HG02840 (cell line): ENCODE results near the gene PRKCI.
"Not testable (repeated sequence)": the region's sequence is repeated elsewhere in the genome, so short reads cannot be mapped to it uniquely, and the experiment has no call there.

Experiments used
- ATAC-seq: cut with Tn5 transposase; IDR thresholded peaks from one replicate; pipeline ENCODE4 v1.9.1; 2021; ENCODE audit warnings: mild to moderate bottlenecking, moderate library complexity, moderate number of reproducible peaks; ENCODE audit not compliant: unreplicated experiment, low FRiP score

Gene PRKCI

DNA sequence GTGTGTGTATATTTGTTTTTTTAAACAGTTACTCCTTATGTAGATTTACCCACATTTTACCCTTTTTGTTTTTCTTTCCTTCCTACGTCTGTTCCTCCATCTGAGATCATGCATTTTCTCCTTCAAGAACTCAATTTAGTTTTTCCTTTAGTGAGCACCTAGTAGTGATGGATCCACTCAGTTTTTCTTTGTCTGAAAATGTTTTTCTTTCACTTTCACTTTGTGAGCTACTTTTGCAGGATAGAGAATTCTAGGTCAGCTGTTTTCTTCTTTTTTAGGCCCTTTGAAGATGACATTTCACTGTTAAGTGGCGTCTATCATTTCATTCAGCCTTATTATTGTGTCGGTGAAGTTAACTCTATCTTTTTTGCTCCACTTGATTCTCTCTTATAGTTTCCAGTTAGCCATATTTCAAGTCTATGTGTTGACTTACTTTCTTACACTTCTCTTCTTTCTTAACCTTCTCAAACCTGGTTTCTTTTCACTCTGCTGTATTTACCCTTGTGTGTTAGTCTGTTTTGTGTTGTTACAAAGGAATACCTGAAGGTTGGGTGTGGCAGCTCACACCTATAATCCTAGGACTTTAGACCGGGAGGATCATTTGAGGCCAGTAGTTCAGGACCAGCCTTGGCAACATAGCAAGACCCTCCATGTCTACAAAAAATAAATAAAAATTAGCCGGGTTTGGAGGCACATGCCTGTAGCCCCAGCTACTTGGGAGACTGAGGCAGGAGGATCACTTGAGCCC lies 55.8 kb downstream of the PRKCI start:
- ATAC-seq, result no peak

DNA sequence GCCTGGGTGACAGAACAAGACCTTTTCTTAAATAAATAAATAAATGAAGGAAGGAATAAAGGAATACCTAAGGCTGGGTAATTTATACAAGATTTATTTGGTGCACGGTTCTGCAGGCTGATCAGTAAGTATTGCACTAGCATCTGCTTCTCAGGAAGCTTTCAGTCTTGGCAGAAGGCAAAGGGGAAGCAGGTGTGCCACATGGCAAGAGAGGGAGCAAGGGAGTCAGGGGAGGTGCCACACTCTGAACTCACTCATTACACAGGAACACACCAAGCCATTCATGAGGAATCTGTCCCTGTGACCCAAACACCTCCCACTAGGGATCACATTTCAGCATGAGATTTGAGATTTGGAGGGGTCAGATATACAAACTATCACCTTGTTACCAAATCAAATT lies 56.4 kb downstream of the PRKCI start:
- no peak for ATAC-seq

DNA sequence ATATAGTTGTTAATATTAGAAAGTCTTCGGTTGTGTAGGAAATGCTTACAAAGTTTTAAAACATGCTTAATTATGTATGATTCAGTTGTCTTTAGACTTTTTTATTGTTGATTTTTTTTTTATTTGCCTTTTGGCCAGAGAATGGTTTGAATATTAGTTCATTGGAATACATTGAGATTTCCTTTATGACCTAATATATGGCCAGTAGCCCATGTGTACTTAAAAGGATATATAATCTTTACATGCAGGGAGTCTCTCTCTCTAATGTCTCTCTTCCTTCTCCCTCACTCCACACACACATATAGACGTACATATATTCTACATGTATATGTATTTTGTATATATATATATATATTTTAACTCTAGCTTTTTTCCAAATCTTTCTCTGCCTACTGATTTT lies 68.0 kb downstream of the PRKCI start:
- ATAC-seq, result no peak

DNA sequence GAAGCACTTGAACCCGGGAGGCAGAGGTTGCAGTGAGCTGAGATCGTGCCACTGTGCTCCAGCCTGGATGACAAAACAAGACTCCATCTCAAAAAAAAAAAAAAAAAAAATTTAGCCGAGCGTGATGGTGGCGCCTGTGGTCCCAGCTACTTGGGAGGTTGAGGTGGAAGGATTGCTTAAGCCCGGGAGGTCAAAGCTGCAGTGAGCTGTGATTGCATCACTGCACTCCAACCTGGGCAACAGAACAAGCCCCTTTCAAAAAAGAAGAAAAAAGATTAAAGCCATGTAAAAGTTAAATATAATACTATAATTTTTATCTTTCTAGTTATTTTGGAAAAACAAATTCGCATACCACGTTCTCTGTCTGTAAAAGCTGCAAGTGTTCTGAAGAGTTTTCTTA lies 73.4 kb downstream of the PRKCI start:
- ATAC-seq, result no peak

- no peak for ATAC-seq
Observed at GRCh38 chr3:170296703-170297102, 74.5 kb downstream of the PRKCI start.

GRCh38 chr3:170301405-170301804 lies 79.2 kb downstream of the PRKCI start:
- ATAC-seq, result no peak

DNA sequence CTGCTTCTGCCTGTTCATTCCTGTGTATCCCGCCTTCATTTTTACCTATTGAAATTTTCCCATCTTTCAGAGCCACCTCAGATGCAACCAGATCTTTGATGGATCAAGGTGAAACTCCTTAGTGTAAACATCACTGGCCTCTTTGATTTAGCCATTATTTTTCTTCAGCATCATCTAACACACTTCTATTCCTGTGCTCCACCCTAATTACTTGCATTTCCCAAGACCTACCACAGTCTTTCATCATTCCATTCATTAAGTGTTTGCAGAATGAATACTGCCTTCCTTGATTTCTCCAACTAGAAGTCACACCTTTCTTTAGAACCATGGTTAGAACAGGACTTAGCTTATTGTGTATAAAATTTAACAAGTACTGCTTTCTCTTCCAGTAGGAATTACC lies 79.8 kb downstream of the PRKCI start:
- no peak for ATAC-seq

GRCh38 chr3:170306015-170306414 lies 83.8 kb downstream of the PRKCI start:
- ATAC-seq, result no peak

- no peak for ATAC-seq
Observed at GRCh38 chr3:170307671-170308405, 85.6 kb downstream of the PRKCI start.

DNA sequence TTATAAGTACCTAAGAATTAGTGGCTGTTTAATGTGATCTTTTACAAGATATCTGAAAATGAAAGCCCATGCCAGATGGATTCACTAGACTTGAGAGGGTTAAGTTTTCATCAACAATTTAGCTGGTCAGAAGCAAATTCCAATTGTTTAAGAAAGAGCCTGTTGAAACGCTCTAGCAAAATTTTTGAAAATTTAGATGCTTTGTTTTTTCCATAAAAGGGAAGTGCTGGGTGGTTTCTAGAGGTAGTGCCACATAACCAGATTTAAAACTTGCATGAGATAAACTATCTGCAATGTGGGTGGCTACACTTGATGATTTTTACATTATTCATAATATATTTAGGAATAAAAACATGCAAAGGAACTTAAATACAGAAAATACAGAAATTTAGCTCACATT lies 86.8 kb downstream of the PRKCI start:
- no peak for ATAC-seq

DNA sequence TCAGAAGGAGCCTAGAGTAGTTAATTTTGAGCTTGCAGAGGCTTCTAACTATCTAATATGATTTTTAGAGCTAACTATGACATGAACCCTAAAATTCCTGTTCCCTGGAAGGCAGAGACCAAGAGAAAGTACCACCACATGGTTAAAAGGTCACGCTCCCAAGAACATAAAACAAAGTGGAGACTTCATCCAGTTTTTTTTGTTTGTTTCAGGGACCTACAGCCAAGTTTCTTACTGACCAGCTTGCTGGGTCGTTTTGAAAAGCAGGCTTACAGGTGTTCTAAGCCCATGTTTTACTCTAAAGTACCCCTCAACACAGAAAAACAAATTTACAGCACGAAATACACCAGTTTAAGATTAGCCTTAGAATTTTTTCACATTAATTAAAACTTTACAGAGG lies 95.7 kb downstream of the PRKCI start:
- no peak for ATAC-seq

DNA sequence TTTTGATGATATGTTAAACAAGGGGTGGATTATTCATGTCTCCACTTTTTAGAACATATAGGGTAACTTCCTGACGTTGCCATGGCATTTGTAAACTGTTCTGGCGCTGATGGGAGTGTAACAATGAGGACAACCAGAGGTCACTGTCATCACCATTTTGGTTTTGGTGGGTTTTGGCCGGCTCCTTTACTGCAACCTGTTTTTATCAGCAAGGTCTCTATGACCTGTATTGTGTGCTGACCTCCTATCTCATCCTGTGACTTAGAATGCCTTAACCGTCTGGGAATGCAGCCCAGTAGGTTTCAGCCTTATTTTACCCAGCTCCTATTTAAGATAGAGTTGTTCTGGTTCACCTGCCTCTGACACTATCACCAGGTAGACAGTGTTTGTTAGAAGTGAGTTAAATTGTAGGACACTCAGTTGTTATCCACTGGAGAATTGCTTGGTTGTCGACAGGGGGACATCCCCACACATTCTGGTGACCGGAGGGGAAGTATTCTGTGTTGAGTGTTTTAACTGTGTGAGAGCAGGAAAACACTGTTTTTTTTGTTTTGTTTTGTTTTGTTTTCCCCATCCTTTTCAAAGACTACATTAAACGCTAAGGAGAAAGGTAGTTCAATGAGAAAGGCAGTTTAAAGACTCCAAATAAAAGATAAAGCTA lies 98.4 kb downstream of the PRKCI start:
- ATAC-seq, result no peak

DNA sequence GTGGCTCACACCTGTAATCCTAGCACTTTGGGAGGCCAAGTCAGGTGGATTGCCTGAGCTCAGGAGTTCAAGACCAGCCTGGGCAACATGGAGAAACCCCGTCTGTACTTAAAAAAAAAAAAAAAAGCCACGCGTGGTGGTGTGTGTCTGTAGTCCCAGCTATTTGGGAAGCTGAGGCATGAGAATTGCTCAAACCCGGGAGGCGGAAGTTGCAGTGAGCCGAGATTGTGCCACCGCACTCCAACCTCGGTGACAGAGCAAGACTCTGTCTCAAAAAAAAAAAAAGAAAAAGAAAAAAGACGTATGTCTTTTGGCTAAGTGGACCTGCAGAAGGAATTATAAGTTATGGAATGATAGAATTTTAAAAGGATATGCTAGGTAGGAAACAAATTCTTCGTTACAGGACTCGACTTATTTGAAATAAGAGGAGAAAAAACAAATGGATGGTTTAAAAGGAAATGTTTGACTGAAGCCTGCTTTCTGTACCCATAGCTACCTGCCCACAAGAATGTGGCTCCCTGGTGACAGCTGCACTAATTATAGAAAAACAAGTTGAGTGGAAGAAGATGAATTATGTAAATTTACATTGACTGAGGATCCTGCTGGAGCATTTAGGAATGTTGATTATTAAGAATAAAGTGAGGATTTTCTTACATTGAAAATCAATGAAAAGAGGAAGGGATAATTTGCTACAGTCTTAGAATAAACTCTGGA lies 99.3 kb downstream of the PRKCI start:
- no peak for ATAC-seq

DNA sequence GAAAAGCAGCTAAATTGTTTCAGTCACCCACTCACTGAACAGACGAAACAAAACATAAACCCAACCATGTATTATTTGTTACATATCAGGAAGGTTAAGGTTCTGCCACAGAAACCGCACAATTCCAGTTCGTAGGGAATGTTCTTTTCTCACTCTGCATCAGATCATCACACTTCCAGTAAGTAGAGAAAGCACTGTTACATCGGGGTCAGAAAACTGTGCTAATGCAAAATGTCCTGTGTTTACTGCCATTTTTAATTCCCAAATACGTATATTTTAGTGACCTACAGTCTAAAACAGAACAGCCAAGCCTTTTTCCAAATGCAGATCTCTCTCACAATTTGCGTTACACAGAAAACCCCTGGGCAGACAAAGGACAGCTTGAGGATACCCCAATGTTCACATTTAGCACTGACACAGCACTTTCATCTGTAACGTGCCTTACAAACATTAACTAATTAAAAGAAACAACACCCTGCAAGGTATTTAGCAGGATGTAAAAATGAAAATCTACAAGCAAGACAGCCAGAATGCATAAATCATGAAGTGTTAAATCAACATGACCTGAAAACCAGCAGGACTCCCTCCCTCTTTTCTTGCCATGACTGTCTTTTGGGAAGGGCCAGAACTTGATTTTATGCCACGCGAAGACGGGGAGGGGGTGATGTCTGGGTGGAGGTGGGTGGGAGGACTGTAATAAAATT lies 100.5 kb downstream of the PRKCI start:
- ATAC-seq, result no peak

- no peak for ATAC-seq
Observed at GRCh38 chr3:170323331-170323730, 101.1 kb downstream of the PRKCI start.

DNA sequence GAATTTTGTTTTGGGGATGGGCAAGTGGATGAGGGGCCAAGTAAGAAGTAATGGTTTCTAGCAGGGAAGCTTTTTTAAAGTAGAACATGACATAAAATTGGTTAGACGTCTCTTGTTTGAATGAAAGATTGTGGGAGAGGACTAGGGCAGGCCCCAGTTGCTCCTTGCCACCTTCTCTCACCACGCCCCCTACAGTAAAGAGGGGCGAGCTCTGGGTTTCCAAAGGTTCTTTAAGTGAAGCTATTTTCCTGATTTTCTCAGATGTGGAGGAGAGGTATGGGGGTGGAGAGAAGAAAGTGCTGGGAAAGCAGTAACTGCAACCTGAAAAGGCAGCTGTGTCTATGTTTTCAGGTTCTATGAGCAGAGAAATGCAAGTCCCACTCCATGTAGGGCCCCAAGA lies 102.7 kb downstream of the PRKCI start:
- no peak for ATAC-seq

- no peak for ATAC-seq
Observed at GRCh38 chr3:170327040-170327808, 105.0 kb downstream of the PRKCI start.

GRCh38 chr3:170327868-170328548 lies 105.8 kb downstream of the PRKCI start:
- not testable (repeated sequence) for ATAC-seq

GRCh38 chr3:170330366-170330765 lies 108.1 kb downstream of the PRKCI start:
- no peak for ATAC-seq
